Fibroblast of pulmonary artery (primary cell): ENCODE results near the gene PPP2CA.

Source experiments
- DNase-seq: peaks from one replicate; pipeline ENCODE4 v3.0.0-alpha.2; 2010; ENCODE audit warnings: low read depth
- H3K4me3 ChIP-seq: replicated peaks from 2 replicates; pipeline ENCODE4 v1.5.1; 2011; ENCODE audit warnings: low read depth, mild to moderate bottlenecking, control low read depth, low read length, moderate library complexity
- CTCF ChIP-seq: IDR thresholded peaks from 2 replicates; pipeline ENCODE4 v1.5.1; 2011; ENCODE audit warnings: mild to moderate bottlenecking, control low read depth, low read length, inconsistent platforms; ENCODE audit errors: missing control alignments

Gene PPP2CA

DNA sequence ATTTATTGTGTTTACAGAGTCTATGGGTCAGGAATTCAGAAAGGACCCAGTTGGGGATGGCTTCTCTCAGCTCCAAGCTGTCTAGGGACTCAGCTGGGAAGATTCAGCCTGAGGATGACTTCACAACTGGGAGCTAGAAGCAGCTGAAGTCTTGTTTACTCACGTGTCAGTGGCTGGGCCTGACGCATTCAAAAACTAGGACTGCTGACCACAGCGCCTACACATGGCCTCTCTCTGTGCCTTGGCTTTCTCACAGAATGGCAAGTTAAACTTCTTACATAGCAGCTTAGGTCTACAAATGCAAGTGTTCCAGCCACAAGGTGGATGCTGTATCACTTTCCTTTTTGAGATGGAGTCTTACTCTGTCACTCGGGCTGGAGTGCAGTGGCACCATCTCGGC lies 16.3 kb upstream of the PPP2CA start:
- DNase-seq, result peak; percentile 76

GRCh38 chr5:134240421-134240962 lies 14.6 kb upstream of the PPP2CA start:
- DNase-seq, result peak; percentile 69
- no peak overlapping the region for H3K4me3 ChIP-seq
- TF ChIP-seq CTCF, result no peak

More for the DNA sequence above, 16.3 kb upstream of the PPP2CA start:
- no peak for TF ChIP-seq CTCF
- H3K4me3 ChIP-seq, result no peak overlapping the region

DNA sequence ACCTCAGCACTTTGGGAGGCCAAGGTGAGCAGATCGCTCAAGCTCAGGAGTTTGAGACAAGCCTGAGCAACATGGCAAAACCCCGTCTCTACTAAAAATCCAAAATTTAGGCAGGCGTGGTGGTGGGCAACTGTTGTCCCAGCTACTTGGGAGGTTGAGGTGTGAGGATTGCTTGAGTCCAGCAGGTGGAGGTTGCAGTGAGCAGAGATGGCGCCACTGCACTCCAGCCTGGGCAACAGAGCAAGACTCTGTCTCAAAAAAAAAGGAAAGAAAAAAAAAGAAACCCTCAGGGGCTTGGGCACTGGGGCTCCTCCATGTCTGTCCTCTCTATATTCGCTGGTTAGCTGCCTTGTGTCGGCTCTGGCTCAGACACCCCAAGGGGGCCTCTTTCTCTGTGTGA lies 10.9 kb upstream of the PPP2CA start:
- H3K4me3 ChIP-seq, result no peak overlapping the region
- TF ChIP-seq CTCF, result no peak
- DNase-seq, result no peak

- H3K4me3 ChIP-seq, result no peak overlapping the region
- no peak for TF ChIP-seq CTCF
- no peak for DNase-seq
Measured at GRCh38 chr5:134236318-134236717, 10.4 kb upstream of the PPP2CA start.

DNA sequence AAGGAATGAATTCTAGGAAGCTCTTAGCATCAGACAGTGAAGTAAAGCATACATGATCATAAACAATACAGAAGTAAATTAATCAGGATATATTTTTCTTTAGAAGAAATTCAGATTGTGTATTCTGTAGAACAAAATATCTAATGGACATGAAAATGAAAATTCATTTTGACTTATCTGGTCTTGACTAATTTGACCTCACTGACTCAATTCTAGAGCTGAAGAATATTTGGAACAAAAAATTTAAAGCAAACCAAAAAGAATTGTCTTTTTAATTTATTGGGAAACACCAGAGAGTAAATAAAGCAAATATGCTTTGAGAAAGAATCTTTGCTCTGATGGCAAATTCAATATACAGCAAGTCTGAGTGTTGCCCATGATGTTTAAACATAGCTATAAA lies 2.8 kb upstream of the PPP2CA start:
- no peak for TF ChIP-seq CTCF
- no peak overlapping the region for H3K4me3 ChIP-seq
- no peak for DNase-seq

DNA sequence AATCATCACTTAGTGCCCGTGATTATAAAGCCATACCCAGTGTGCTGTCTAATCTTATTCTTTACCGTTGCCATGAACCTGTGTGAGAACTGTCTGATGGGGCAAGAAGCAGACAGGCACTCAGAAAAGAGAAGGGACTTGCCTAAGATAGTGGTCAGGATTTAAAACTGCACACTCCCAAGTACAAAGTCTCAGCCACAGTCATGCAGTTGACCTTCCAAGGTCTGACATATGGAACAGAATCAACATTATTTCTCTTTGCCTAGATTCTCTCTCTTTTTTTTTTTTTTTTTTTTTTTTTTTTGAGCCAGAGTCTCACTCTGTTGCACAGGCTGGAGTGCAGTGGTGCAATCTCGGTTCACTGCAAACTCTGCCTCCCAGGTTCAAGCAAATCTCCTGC lies 1.9 kb upstream of the PPP2CA start:
- no peak for DNase-seq
- H3K4me3 ChIP-seq, result no peak overlapping the region
- no peak for TF ChIP-seq CTCF

- no peak for DNase-seq
- H3K4me3 ChIP-seq, result no peak overlapping the region
- no peak for TF ChIP-seq CTCF
Measured at GRCh38 chr5:134227259-134227658, 1.4 kb upstream of the PPP2CA start.
